Colon (tissue), 2 donors: ENCODE measurements around the gene RCAN1.

Experiments used
- FAIRE-seq: peaks from 2 replicates; lab custom pipeline; 2012; peaks lifted over from hg19 to GRCh38; lab: Jason Lieb, UNC
- donor health status: control.
- donor health status: control.

RCAN1 gene

GRCh38 chr21:34614628-34615486, at the start of gene RCAN1:
Gene RCAN1 (minus strand): TSS chr21:34615113. CDS start chr21:34615011, 102 bp downstream.
- FAIRE-seq = no peak

GRCh38 chr21:34661848-34662247, 46.9 kb upstream of the RCAN1 start:
- no peak for FAIRE-seq

- FAIRE-seq = no peak
Measured at GRCh38 chr21:34653522-34653921, 38.6 kb upstream of the RCAN1 start.

- no peak for FAIRE-seq
Measured at GRCh38 chr21:34651642-34652041, 36.7 kb upstream of the RCAN1 start.

- FAIRE-seq = no peak
Measured at GRCh38 chr21:34650861-34651431, 36.0 kb upstream of the RCAN1 start.

GRCh38 chr21:34649400-34649799, 34.5 kb upstream of the RCAN1 start:
- FAIRE-seq = no peak

- FAIRE-seq = no peak
Measured at GRCh38 chr21:34648739-34649297, 33.9 kb upstream of the RCAN1 start.

GRCh38 chr21:34647555-34647954, 32.6 kb upstream of the RCAN1 start:
- no peak for FAIRE-seq

GRCh38 chr21:34644825-34645224, 29.9 kb upstream of the RCAN1 start:
- FAIRE-seq = no peak

- no peak for FAIRE-seq
Measured at GRCh38 chr21:34642211-34643075, 27.5 kb upstream of the RCAN1 start.

GRCh38 chr21:34640858-34641257, 25.9 kb upstream of the RCAN1 start:
- no peak for FAIRE-seq

GRCh38 chr21:34639882-34640788, 25.2 kb upstream of the RCAN1 start:
- FAIRE-seq = no peak

GRCh38 chr21:34639250-34639649, 24.3 kb upstream of the RCAN1 start:
- no peak for FAIRE-seq

GRCh38 chr21:34636961-34637360, 22.0 kb upstream of the RCAN1 start:
- FAIRE-seq = no peak

GRCh38 chr21:34635307-34635706, 20.4 kb upstream of the RCAN1 start:
- FAIRE-seq = no peak

- FAIRE-seq = no peak
Measured at GRCh38 chr21:34632498-34632897, 17.6 kb upstream of the RCAN1 start.

- FAIRE-seq = no peak
Measured at GRCh38 chr21:34630536-34631143, 15.7 kb upstream of the RCAN1 start.

GRCh38 chr21:34626131-34626530, 11.2 kb upstream of the RCAN1 start:
- FAIRE-seq = no peak

GRCh38 chr21:34625030-34625593, 10.2 kb upstream of the RCAN1 start:
- FAIRE-seq = no peak

GRCh38 chr21:34623516-34623915, 8.6 kb upstream of the RCAN1 start:
- no peak for FAIRE-seq
